Fibroblast of lung (primary cell): ENCODE measurements around the gene VTI1A. TPM values are rescaled to one million over a fixed set of nuclear protein-coding genes. Genes with fewer than 3 reads are reported as not detected.

Experiments
- DNase-seq, 2 donors: peaks; one replicate each; pipeline versions ENCODE4 v3.0.0 to v3.0.0-alpha.2; 2010; ENCODE audit warnings: low read depth in 2 of 2
- H2AFZ ChIP-seq: 2 replicates; pipeline ENCODE4 v1.5.1; 2012; ENCODE audit warnings: low read length, control low read depth, inconsistent platforms
- H3K27ac ChIP-seq: 2 replicates; pipeline ENCODE4 v1.5.1; 2011; ENCODE audit warnings: low read length, control low read depth; ENCODE audit not compliant: insufficient read depth
- H3K27me3 ChIP-seq: 2 replicates; pipeline ENCODE4 v1.5.1; 2011; ENCODE audit warnings: mild to moderate bottlenecking, low read length; ENCODE audit not compliant: control insufficient read depth, insufficient read depth
- H3K36me3 ChIP-seq: 2 replicates; pipeline ENCODE4 v1.5.1; 2011; ENCODE audit warnings: low read length; ENCODE audit not compliant: control insufficient read depth, insufficient read depth
- H3K4me1 ChIP-seq: 2 replicates; pipeline ENCODE4 v1.5.1; 2011; ENCODE audit warnings: low read length; ENCODE audit not compliant: control insufficient read depth, insufficient read depth; ENCODE audit errors: extremely low read depth
- H3K4me2 ChIP-seq: 2 replicates; pipeline ENCODE4 v1.5.1; 2011; ENCODE audit warnings: low read length, control low read depth; ENCODE audit not compliant: insufficient read depth; ENCODE audit errors: extremely low read depth
- H3K4me3 ChIP-seq, 4 experiments: fragments of 200-600 bp in 1 of 4; sonication (generic) in 1 of 4; replicated peaks in 1 of 4; 2 replicates each; pipeline ENCODE4 v1.5.1; 2011 to 2016; ENCODE audit warnings: low read length in 4 of 4, low read depth in 3 of 4, mild to moderate bottlenecking in 3 of 4, control low read depth in 2 of 4, inconsistent platforms in 1 of 4, mixed read lengths in 1 of 4; ENCODE audit not compliant: insufficient read depth in 1 of 4; ENCODE audit errors: control extremely low read depth in 1 of 4
- H3K79me2 ChIP-seq: 2 replicates; pipeline ENCODE4 v1.5.1; 2012; ENCODE audit warnings: mild to moderate bottlenecking, low read length, inconsistent platforms; ENCODE audit not compliant: control insufficient read depth, insufficient read depth
- H3K9ac ChIP-seq: 2 replicates; pipeline ENCODE4 v1.5.1; 2011; ENCODE audit warnings: mild to moderate bottlenecking, low read length, control low read depth; ENCODE audit not compliant: insufficient read depth
- H3K9me3 ChIP-seq: 2 replicates; pipeline ENCODE4 v1.5.1; 2012; ENCODE audit warnings: low read depth, low read length; ENCODE audit not compliant: control insufficient read depth, insufficient read depth
- H4K20me1 ChIP-seq: 2 replicates; pipeline ENCODE4 v1.5.1; 2011; ENCODE audit warnings: low read length; ENCODE audit not compliant: control insufficient read depth, insufficient read depth; ENCODE audit errors: extremely low read depth
- CTCF ChIP-seq, 2 donors: IDR thresholded peaks in 1 of 2; conservative IDR thresholded peaks in 1 of 2; 1 replicate in 1 of 2; 2 replicates in 1 of 2; pipeline ENCODE4 v1.5.1; 2011 to 2012; ENCODE audit warnings: low read length in 2 of 2, control low read depth in 1 of 2, inconsistent platforms in 1 of 2, low read depth in 1 of 2, mild to moderate bottlenecking in 1 of 2
- EZH2 ChIP-seq: IDR thresholded peaks from 2 replicates; pipeline ENCODE4 v1.5.1; 2012; ENCODE audit warnings: low read length, control low read depth, mild to moderate bottlenecking; ENCODE audit errors: missing control alignments
- polyA plus RNA-seq, 2 donors: library from polyadenylated mRNA; depleted of rRNA in 1 of 2; stranded (reverse) in 1 of 2; unstranded in 1 of 2; fragments of >200 nt; gene quantifications; 2 replicates each; pipeline ENCODE4 v1.2.1, GENCODE V29; 2011 to 2012; ENCODE audit warnings: missing spikeins in 1 of 2
- total RNA-seq: library from RNA; depleted of rRNA; stranded (reverse); fragments of >200 nt; gene quantifications from 2 replicates; pipeline ENCODE4 v1.2.1, GENCODE V29; 2014

Gene VTI1A
- total and polyA plus RNA-seq, 2 donors (not counting 1 experiment from before 2014, with no cell fraction given), result 19.1 to 30.9 TPM

GRCh38 chr10:112484399-112484798, 37.4 kb downstream of the VTI1A start:
- TF ChIP-seq CTCF (conservative IDR thresholded peaks at IDR 0.05 in 1 of 2, IDR thresholded peaks at IDR 0.05 in 1 of 2; ENCODE audit: low read depth in 1 of 2, low read length in 2 of 2) (no peak), EZH2 (no peak)
- DNase-seq, result no peak
- H3K4me1 ChIP-seq, result no peaks in the 10 kb centered on the region

GRCh38 chr10:112487964-112488363, 40.9 kb downstream of the VTI1A start:
- H4K20me1 ChIP-seq, result no peaks in the 10 kb centered on the region
- TF ChIP-seq CTCF (conservative IDR thresholded peaks at IDR 0.05 in 1 of 2, IDR thresholded peaks at IDR 0.05 in 1 of 2; ENCODE audit: low read depth in 1 of 2, low read length in 2 of 2) (no peak), EZH2 (no peak)
- H3K27ac ChIP-seq, result no peak overlapping the region
- H3K79me2 ChIP-seq, result no peaks in the 10 kb centered on the region
- no peak overlapping the region for H3K9ac ChIP-seq
- no peak overlapping the region for H2AFZ ChIP-seq
- no peak overlapping the region for H3K4me2 ChIP-seq
- no peaks in the 10 kb centered on the region for H3K4me1 ChIP-seq
- DNase-seq, result no peak
- H3K9me3 ChIP-seq, result no peaks in the 10 kb centered on the region
- no peaks in the 10 kb centered on the region for H3K36me3 ChIP-seq
- no peaks in the 10 kb centered on the region for H3K27me3 ChIP-seq
- H3K4me3 ChIP-seq, result no peak overlapping the region

More at GRCh38 chr10:112484399-112484798, 37.4 kb downstream of the VTI1A start:
- H3K36me3 ChIP-seq, result no peaks in the 10 kb centered on the region
- H3K27me3 ChIP-seq, result no peaks in the 10 kb centered on the region
- H3K9me3 ChIP-seq, result no peaks in the 10 kb centered on the region
- H3K79me2 ChIP-seq, result no peaks in the 10 kb centered on the region
- no peak overlapping the region for H3K4me3 ChIP-seq
- no peaks in the 10 kb centered on the region for H4K20me1 ChIP-seq
- H3K4me2 ChIP-seq, result no peak overlapping the region
- no peak overlapping the region for H3K27ac ChIP-seq
- no peak overlapping the region for H3K9ac ChIP-seq
- no peak overlapping the region for H2AFZ ChIP-seq

GRCh38 chr10:112490545-112490944, 43.5 kb downstream of the VTI1A start:
- DNase-seq, result peak in 1 of 2 donors; percentile 18
- Histone ChIP-seq H3K27ac (no peak overlapping the region), H3K4me2 (peak overlapping the region; percentile 67)

More at GRCh38 chr10:112490545-112490944, 43.5 kb downstream of the VTI1A start:
- Histone ChIP-seq H3K4me1 (no peaks in the 10 kb centered on the region), H4K20me1 (no peaks in the 10 kb centered on the region), H3K9me3 (no peaks in the 10 kb centered on the region), H3K27me3 (no peaks in the 10 kb centered on the region), H2AFZ (no peak overlapping the region), H3K36me3 (no peaks in the 10 kb centered on the region), H3K79me2 (no peaks in the 10 kb centered on the region), H3K4me3 (no peak overlapping the region), H3K9ac (no peak overlapping the region)
- TF ChIP-seq CTCF (conservative IDR thresholded peaks at IDR 0.05 in 1 of 2, IDR thresholded peaks at IDR 0.05 in 1 of 2; ENCODE audit: low read depth in 1 of 2, low read length in 2 of 2) (no peak), EZH2 (no peak)
